GM19455 (cell line): Measurements from ENCODE around the gene KAT5.
A peak's percentile ranks its signal among the peaks of the same experiment; 100 is the strongest.
"Not testable (repeated sequence)": the region's sequence is repeated elsewhere in the genome, so short reads cannot be mapped to it uniquely, and the experiment has no call there.

Experiments
- ATAC-seq: cut with Tn5 transposase; IDR thresholded peaks from one replicate; pipeline ENCODE4 v1.9.1; 2021; ENCODE audit not compliant: unreplicated experiment

The KAT5 gene

DNA sequence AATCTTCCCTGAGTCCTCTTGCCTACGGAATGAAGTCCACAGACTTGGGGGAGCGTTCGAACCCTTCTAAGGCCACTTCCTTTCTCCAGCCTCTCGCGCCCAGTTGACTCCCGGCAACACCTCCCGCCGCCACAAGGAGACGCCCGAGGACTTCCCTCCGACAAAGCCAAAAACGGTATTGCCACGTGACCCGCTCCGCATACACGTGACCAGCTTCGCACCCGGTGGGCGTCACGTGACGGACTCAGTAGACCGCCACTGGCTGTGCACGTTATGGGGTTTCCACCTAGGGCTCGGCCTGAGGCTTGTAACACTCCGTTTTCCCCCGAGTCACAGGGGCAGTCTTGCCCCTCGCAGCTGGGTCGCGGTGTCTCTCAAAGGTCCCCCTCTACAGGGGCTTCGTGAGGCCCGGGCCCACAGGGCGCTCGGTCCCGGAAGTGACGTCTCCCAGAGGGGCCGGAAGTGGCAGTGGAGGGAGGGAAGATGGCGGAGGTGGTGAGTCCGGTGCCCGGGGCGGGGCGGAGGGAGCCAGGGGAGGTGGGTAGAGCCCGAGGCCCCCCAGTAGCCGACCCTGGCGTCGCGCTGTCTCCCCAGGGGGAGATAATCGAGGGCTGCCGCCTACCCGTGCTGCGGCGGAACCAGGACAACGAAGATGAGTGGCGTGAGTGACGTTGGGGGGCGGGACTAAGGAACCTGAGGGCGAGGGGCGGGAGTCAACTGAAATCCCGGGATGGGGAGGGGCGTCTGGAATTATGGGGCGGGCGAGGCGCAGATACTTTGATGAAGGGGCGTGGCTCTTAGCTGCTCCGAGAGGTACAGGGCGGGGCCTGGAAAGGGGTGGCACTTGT is at the start of gene KAT5:
TSS of gene KAT5 (plus strand) at position 468 of the 848 bp plus-strand sequence. CDS start at position 484, 16 bp downstream.
- peak; percentile 70 for ATAC-seq

GRCh38 chr11:65662799-65663638 is 49.0 kb upstream of the KAT5 start, which contains the start of gene RELA:
Gene RELA (minus strand): TSS chr11:65662916. CDS start chr11:65662832, 84 bp downstream.
- ATAC-seq, result peak; percentile 79

DNA sequence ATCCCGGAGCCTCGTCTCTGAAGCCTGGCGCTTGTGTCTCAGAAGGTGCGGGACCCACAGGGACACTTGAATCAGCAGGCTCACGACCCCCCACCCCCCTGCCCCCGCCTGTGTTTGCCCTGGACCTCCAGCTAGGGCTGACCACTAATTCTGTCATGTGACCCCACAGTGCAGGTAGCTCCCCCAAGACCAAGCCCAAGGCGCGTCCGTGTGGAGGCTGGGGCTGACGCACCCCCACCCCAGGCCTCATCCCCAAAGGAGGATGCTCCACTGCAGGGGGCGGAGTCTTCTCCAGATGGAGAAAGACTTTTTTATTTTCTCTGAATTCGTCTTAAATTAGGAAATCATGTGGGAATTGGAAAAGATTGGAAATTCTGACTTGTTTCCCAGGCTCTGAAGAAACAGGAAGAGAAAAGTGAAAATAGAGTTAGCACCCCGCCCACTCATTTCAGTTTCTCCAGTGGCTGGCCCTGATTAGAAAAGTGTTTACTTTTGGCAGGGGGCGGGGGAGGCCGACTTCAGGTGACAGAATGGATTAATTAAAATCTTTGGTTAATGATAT is 48.3 kb upstream of the KAT5 start:
- ATAC-seq, result peak; percentile 16

DNA sequence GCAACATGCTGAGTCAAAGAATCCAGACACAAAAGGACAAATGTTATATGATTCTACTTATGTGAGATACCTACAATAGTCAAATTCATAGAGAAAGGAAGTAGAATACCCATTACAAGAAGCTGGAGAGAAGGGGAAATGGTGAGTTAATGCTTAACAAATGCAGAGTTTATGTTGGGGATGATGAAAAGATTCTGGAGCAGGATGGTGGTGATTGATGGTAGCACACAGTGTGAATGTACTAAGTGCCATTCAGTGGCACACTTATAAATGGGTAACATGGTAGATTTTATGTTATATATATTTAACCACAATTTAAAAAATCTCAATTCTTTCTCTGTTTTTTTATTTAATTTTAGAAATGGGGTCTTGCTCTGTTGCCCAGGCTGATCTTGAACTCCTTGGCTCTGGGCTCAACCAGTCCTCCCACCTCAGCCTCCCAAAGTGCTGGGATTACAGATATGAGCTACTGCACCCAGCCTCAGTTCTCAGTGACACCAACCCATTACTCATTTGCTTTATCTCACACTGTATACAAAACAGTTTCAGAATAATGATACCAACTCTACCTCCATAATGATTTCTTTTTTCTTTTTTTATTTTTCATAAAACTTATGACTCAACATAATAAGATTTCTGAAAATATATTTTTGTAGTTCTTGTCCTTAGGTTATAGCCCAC is 39.7 kb upstream of the KAT5 start:
- ATAC-seq, result no peak

DNA sequence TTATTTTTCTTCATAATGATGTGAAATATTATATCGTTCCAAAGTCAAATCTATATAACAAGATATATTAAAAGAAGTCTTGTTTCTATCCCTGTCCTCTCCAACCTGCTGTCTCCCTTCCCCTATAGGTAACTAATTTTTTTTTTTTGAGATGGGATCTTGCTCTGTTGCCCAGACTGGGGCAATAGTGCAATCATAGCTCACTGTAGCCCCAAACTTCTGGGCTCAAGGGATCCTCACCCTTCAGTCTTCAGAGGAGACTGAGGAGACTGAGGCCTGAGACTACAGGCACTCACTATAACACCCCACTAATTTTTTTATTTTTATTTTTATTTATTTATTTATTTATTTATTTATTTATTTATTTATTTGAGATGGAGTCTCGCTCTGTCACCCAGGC is 39.1 kb upstream of the KAT5 start:
- no peak for ATAC-seq

GRCh38 chr11:65680192-65680743 is 31.8 kb upstream of the KAT5 start:
- ATAC-seq, result no peak

DNA sequence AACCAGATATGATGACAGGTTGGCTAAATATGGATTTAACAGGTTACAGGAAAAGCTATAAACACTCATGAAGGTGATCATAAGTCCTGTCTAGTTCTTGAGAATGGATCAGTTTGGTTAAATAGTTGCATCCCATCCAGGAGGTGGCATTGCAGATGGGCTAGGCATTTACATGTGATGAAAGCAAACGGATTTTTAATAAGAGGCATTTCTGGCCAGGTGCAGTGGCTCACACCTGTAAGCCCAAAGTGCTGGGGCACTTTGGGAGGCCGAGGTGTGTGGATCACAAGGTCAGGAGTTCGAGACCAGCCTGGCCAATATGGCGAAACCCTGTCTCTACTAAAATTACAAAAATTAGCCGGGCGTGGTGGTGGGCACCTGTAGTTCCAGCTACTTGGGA is 28.6 kb upstream of the KAT5 start:
- ATAC-seq, result not testable (repeated sequence)

DNA sequence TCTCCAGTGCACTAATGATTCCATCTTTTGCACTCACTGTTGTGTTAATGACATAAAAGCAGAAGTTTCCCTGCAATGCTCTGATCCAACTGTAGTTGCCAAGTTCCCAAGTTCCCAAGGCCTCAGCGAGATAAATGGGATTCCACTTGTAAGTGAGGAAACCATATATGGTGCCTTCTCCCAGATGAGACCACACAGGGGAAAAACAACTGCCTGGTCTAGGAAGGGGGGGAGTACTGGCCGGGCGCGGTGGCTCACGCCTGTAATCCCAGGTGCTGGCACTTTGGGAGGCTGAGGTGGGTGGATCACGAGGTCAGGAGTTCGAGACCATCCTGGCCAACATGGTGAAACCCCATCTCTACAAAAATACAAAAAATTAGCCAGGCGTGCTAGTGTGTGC is 26.1 kb upstream of the KAT5 start:
- ATAC-seq, result no peak

DNA sequence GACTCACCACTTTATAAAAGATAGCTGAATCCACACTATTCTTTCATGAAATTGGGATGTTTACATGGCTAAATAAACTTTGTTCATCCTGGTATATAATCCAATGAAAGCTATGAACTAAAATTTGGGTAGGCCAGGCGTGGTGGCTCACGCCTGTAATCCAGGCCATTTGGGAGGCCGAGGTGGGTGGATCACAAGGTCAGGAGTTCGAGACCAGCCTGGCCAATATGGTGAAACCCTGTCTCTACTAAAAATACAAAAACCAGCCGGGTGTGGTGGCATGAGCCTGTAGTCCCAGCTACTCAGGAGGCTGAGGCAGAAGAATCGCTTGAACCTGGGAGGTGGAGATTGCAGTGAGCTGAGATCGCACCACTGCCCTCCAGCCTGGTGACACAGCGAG is 20.2 kb upstream of the KAT5 start:
- ATAC-seq, result not testable (repeated sequence)

DNA sequence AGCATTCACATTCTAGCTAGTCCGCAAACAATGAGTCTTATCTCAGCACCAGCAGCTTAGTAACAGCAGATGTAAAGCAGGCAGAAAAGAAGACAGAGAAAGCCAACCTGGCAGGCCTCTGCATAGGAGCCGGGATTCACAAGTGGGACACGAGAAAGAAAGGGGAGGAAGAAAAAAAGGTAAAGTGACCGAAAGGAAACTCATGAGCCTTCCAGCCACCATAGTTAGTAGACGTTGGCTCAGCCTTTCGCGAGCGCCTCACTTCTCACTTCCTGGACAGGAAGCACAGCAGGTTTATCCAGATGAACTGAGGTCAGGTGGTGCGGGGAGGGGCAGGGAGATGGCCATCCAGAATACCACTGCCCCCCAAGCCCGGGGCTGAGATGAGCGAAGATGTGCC is 19.7 kb upstream of the KAT5 start:
- ATAC-seq, result no peak

DNA sequence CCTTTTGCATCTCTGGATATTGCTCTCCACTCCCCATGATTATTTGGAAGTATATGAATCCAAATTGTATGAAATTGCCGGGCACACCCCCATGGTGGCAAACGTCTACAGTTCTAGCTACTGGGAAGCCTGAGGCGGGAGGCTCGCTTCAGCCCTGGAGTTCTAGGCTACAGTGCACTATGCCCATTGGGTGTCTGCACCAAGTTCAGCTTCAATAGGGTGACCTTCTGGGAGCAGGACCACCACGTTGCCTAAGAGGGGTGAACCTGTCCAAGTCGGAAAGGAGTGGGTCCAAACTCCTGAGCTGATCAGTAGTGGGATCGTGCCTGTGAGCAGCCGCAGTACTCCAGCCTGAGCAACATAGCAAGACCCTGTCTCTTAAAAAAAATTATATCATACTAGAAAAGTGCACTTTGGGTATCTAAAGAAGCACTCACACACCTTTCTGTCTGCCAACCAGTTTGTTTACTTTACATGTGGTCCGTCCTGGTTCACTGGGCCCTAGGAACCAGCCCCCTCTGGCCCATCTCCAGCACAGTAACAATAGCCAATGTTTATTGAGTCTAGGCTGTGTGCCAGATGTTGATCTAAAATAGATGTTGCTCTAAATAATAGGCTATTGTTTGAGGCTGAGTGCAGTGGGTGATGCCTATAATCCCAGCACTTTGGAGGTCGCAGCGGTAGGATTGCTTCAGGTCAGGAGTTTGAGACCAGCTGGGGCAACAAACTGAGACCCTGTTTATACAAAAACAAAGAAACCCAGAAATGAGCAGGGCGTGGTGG is 16.4 kb upstream of the KAT5 start:
- ATAC-seq, result no peak

DNA sequence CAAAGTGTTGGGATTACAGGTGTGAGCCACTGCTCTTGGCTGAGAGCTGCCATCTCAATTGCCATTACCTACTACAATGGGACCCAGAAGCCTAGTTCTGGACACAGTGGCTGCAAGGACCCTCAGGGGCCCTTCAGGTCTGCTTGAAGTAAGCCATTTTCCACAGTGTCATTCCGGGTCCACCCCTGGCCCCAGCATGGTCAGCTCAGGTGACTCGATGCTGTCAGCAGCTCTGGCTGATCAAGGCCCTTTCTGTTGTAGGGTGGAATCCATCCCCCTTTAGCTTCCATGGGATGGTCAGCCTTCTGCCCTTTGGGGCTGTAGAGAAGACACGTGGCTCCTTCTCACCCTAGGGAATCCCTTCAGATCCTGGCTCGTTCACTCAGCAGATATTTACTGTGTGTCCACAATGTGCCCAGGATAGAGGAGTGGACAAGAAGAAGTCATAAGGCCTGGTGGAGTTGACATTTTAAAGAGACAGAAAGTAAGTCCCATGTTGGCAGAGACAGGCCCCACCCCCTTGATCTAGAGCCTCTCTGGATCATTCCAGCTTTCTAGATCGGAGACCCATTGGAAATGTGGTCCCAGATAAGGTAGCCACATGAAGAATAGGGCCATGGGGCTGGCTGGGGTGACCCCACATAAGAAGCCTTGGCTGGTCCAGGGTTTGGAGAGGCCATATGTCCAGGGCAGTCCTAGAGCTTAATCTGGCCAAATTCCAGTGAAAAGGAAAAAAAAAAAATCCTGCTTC is 15.1 kb upstream of the KAT5 start:
- ATAC-seq, result no peak

DNA sequence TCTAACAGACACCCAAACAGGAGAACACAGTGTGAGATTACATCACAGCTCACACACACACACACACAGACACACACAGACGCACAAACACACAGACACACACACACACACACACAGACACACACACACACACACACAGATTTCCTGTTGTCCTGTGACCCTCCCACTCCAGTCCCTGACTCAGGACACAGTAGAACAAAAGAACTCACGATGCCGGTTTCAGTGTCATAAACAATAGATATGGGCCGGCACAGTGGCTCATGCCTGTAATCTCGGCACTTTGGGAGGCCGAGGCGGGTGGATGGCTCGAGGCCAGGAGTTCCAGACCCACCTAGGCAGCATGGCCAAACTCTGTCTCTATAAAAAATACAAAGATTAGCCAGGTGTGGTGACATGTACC is 13.8 kb upstream of the KAT5 start:
- ATAC-seq, result no peak

DNA sequence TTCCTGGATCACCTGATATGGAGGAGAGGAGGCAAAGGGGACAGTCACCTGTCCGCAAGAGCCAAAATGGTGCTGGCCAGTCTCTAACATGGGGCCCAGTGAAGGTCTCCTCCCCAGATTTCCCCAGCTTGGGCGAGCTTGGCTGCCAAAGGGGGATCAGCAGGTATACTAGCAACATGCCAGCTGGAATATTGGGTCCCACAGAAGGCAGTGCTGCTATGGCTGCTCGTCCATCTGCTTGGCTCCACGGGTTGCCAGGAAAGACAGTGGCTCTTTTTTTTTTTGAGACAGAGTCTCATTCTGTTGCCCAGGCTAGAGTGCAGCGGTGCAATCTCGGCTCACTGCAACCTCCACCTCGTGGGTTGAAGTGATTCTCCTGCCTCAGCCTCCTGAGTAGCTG is 12.7 kb upstream of the KAT5 start:
- ATAC-seq, result no peak

DNA sequence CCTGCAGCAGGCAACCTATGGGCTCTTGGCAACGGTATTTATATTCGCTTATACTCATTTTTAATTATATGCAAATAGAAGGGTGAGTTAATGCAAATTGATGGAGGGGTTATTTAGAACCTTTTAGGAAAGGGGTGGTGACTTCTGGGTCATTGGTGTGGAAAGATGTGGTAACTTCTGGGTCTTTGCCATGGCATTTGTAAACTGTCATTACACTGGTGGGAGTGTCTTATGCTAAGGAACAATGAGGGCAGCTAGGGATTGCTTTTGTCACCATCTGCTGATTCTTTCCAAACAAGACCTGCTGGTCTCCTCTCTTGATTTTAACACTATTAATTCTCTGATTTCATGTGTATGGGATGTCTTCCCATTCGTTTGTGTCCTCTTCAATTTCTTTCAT is 11.7 kb upstream of the KAT5 start:
- no peak for ATAC-seq

DNA sequence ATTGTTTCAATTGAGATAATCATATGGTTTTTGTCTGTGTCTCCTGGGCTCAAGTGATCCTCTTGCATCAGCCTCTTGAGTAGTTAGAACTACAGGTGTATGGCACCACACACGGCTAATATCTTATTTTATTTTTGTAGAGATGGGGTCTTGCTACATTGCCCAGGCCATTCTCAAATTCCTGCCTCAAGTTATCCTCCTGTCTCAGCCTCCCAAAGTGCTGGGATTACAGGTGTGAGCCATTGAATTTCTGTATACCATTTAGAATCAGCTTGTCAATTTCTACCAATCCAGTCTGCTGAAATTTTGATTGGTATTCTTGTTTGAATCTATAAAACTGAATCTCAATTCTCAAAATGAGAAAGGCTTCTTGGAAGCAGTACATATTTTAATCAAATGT is 10.4 kb upstream of the KAT5 start:
- ATAC-seq, result no peak

DNA sequence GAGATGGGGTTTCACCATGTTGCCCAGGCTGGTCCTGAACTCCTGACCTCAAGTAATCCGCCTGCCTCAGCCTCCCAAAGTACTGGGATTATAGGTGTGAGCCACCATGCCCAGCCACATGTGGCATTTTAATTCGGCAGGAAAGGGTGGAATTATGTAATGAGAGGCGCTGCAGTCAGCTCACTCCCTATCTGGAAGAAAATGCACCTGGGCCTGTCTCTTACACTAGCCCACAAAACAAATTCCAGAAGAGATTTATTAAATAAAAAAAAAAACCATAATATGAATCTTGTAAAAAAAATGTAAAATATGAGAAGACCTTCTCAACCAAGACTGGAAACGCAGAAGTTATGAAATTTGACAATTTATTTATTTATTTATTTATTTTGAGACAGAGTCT is 8.2 kb upstream of the KAT5 start:
- no peak for ATAC-seq

- ATAC-seq, result not testable (repeated sequence)
Observed at GRCh38 chr11:65706303-65706763, 5.7 kb upstream of the KAT5 start.

DNA sequence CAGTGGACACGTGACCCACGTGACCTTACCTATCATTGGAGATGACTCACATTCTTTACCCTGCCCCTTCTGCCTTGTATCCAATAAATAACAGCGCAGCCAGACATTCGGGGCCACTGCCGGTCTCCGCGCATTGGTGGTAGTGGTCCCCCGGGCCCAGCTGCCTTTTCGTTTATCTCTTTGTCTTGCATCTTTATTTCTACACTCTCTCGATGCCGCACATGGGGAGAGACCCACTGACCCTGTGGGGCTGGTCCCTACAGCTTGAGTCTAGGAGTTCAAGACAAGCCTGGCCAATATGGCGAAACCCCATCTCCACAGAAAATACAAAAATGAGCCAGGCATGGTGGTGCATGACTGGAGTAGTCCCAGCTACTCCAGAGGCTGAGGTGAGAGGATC is 5.0 kb upstream of the KAT5 start:
- not testable (repeated sequence) for ATAC-seq
